ENCODE results near the gene TGM3. TPM values are rescaled to one million over a fixed set of nuclear protein-coding genes. Genes with fewer than 3 reads are reported as not detected.

Gene TGM3
- total RNA-seq, 1 experiment from 2014 or later: not detected

DNA sequence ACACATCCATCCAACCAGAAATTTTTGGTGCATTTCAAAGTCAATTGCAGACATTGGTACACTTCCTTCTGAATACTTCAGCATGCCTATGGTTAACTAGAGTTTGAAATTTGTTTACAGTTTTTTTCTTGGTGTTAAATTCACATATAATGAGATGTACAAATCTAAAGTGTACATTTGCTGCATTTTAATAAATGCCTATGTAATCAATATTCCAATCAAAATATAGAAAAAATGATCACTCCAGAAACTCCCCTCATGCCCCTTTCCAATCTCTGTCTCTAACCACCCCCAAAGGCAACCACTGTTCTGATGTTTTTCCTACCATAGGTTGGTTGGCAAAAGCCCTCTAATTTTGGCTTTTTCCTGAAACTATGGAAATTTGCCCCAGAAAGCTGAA lies 77.3 kb downstream of the TGM3 start:
- DNase-seq (ENCODE audit: unreplicated experiment): no peak
- no TSS peak for BruUV-seq (replicated peaks)
- no peak overlapping the region for H3K4me3 Mint-ChIP-seq (ENCODE audit: unreplicated experiment)
- no peaks in the 10 kb centered on the region for H3K36me3 Mint-ChIP-seq (ENCODE audit: insufficient read depth, unreplicated experiment)
- H3K4me1 Mint-ChIP-seq (ENCODE audit: insufficient read depth, unreplicated experiment): no peaks in the 10 kb centered on the region
- H3K9me3 Mint-ChIP-seq (ENCODE audit: unreplicated experiment): peaks cover 13% of the 10 kb centered on the region
- TF ChIP-seq, protein P1, sequence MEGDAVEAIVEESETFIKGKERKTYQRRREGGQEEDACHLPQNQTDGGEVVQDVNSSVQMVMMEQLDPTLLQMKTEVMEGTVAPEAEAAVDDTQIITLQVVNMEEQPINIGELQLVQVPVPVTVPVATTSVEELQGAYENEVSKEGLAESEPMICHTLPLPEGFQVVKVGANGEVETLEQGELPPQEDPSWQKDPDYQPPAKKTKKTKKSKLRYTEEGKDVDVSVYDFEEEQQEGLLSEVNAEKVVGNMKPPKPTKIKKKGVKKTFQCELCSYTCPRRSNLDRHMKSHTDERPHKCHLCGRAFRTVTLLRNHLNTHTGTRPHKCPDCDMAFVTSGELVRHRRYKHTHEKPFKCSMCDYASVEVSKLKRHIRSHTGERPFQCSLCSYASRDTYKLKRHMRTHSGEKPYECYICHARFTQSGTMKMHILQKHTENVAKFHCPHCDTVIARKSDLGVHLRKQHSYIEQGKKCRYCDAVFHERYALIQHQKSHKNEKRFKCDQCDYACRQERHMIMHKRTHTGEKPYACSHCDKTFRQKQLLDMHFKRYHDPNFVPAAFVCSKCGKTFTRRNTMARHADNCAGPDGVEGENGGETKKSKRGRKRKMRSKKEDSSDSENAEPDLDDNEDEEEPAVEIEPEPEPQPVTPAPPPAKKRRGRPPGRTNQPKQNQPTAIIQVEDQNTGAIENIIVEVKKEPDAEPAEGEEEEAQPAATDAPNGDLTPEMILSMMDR (IDR thresholded peaks at IDR 0.05; ENCODE audit: unreplicated experiment): no peak
- H3K27me3 Mint-ChIP-seq (ENCODE audit: insufficient read depth, unreplicated experiment): no peaks in the 10 kb centered on the region
- intact Hi-C loops (cut with micrococcal nuclease): no loop called here
- POLR2A ChIA-PET: no interaction called here
- H3K27ac Mint-ChIP-seq (ENCODE audit: low read depth, unreplicated experiment): no peak overlapping the region
- CTCF ChIA-PET: interaction anchor here (0.6 to 1.1 kb wide), 3 partner anchors 32 to 143 kb away, joined by 3 read pairs; no protein-coding TSS in a partner anchor

DNA sequence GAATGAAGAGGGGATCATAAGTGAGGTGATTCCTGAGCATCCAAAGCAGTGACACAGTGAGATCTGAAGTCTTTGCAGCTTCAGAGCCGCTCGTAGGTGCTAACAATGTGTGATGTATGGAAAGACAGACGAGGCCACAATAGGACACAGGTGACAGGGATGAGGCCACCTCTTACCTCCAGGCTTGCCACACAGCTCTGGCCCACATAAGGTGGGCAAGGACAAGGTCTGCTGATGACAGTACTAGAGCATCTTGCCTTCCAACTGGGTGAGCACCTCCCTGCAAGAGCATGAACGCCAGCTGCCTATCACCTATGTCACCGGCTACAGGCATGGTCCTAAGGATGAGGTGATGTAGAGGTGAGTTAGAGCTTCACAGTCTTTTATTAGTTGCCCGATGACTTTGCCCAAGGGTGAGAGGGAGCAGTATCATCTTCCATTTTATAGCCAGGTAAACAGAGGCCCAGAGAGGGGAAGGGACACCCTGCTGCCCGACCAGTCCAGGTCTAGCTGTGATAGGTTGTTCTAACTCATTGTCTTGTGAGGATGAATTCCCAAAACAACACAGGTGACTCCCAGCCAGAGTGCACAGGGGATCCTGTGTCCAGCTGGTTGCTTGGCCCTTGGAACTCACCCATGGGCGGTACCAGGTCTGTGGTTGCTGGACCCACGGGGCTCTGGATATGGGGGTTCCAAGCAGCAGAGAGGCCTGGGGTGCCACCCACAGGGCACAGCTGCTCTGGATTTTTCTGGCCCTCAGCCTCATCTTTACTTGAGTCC lies 78.7 kb downstream of the TGM3 start:
- no peak for DNase-seq (ENCODE audit: unreplicated experiment)
- TF ChIP-seq, protein P1 (IDR thresholded peaks at IDR 0.05; ENCODE audit: unreplicated experiment): no peak
- Mint-ChIP-seq H3K27ac (ENCODE audit: low read depth, unreplicated experiment) (no peak overlapping the region), H3K9me3 (ENCODE audit: unreplicated experiment) (no peaks in the 10 kb centered on the region), H3K27me3 (ENCODE audit: insufficient read depth, unreplicated experiment) (no peaks in the 10 kb centered on the region), H3K4me3 (ENCODE audit: unreplicated experiment) (no peak overlapping the region), H3K4me1 (ENCODE audit: insufficient read depth, unreplicated experiment) (no peaks in the 10 kb centered on the region), H3K36me3 (ENCODE audit: insufficient read depth, unreplicated experiment) (no peaks in the 10 kb centered on the region)
- POLR2A ChIA-PET: interaction anchor here (0.7 to 2.0 kb wide), 2 partner anchors 11 to 77 kb away, joined by 4 to 5 read pairs; no protein-coding TSS in a partner anchor
- no TSS peak for BruUV-seq (replicated peaks)
- intact Hi-C loops (cut with micrococcal nuclease): no loop called here
- CTCF ChIA-PET: interaction anchor here (0.6 to 0.9 kb wide), 2 partner anchors 17 to 77 kb away, joined by 3 read pairs; no protein-coding TSS in a partner anchor

DNA sequence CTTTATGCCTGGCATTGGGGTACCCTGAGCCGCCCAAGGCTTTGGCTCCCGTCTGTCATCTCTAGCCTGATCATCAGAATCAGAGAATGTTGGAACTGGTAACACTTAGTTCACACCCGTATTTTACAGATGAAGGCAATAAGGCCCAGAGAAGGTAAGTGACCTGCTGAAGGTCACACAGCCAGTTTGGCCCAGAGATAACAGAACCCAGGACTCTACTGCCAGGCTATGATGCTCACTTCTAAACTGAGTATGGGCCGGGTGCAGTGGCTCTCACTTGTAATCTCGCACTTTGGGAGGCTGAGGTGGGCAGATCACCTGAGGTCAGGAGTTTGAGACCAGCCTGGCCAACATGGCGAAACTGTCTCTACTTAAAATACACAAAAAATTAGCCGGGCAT lies 83.1 kb downstream of the TGM3 start:
- TF ChIP-seq, protein P1 (IDR thresholded peaks at IDR 0.05; ENCODE audit: unreplicated experiment): no peak
- H3K9me3 Mint-ChIP-seq (ENCODE audit: unreplicated experiment): no peaks in the 10 kb centered on the region
- BruUV-seq (replicated peaks): no TSS peak
- POLR2A ChIA-PET: interaction anchor here (1.6 kb wide), 1 partner anchor 11 kb away, joined by 3 read pairs; no protein-coding TSS in a partner anchor
- intact Hi-C loops (cut with micrococcal nuclease): no loop called here
- peaks cover 5% of the 10 kb centered on the region for H3K4me1 Mint-ChIP-seq (ENCODE audit: insufficient read depth, unreplicated experiment)
- no peak for DNase-seq (ENCODE audit: unreplicated experiment)
- CTCF ChIA-PET: interaction anchor here (0.6 to 1.4 kb wide), 3 partner anchors 73 to 602 kb away, joined by 3 to 4 read pairs (median 3); no protein-coding TSS in a partner anchor
- H3K27me3 Mint-ChIP-seq (ENCODE audit: insufficient read depth, unreplicated experiment): no peaks in the 10 kb centered on the region
- no peaks in the 10 kb centered on the region for H3K36me3 Mint-ChIP-seq (ENCODE audit: insufficient read depth, unreplicated experiment)
- H3K4me3 Mint-ChIP-seq (ENCODE audit: unreplicated experiment): no peak overlapping the region
- H3K27ac Mint-ChIP-seq (ENCODE audit: low read depth, unreplicated experiment): no peak overlapping the region

DNA sequence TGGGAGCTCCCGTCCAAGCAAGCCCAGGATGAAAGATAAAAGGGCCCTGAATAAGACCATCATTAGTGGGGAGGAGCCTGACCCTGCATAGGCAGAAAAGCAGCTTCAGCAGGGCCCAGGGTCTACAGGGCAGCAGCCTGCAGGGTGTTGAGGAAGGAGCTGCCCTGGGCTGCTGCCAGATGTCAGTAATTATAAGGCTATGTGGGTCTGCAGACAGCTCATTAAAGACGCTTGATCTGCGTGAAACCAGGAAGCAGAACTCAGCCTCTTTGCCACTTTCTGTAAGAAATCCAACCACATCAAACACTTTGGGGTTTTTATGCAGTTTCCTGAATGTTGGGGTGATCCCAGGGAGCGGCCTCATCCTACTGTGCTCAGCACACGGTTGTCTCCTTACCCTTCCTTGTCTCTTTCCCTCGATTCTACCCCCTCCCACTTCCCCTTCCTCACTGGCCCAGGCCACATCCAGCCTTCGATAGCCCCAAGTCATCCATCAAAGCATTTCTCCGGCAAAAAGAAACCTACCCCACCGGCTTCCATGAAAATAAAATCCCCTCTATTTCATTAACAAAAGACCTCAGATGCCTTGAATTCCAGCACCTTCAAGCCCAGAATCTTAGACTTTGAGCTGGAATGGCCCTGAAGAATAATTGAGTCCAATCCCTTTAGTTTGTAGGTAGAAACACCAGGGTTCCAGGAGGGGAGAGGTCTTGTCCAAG lies 83.9 kb downstream of the TGM3 start:
- DNase-seq (ENCODE audit: unreplicated experiment): no peak
- ChIA-PET CTCF (interaction anchor here (1.4 kb wide), 1 partner anchor 72 kb away, joined by 4 read pairs; no protein-coding TSS in a partner anchor), POLR2A (interaction anchor here (0.6 to 1.6 kb wide), 3 partner anchors 12 to 628 kb away, joined by 3 read pairs; no protein-coding TSS in a partner anchor)
- no peaks in the 10 kb centered on the region for H3K27me3 Mint-ChIP-seq (ENCODE audit: insufficient read depth, unreplicated experiment)
- H3K36me3 Mint-ChIP-seq (ENCODE audit: insufficient read depth, unreplicated experiment): no peaks in the 10 kb centered on the region
- no peaks in the 10 kb centered on the region for H3K9me3 Mint-ChIP-seq (ENCODE audit: unreplicated experiment)
- intact Hi-C loops (cut with micrococcal nuclease): no loop called here
- no peak overlapping the region for H3K4me3 Mint-ChIP-seq (ENCODE audit: unreplicated experiment)
- TF ChIP-seq, protein P1 (IDR thresholded peaks at IDR 0.05; ENCODE audit: unreplicated experiment): no peak
- no peak overlapping the region for H3K27ac Mint-ChIP-seq (ENCODE audit: low read depth, unreplicated experiment)
- no TSS peak for BruUV-seq (replicated peaks)
- H3K4me1 Mint-ChIP-seq (ENCODE audit: insufficient read depth, unreplicated experiment): peaks cover 5% of the 10 kb centered on the region
